Measurements from ENCODE around the gene SHB.

Gene SHB

GRCh38 chr9:38047301-38048251 lies 21.5 kb downstream of the SHB start (continued):
- TF ChIP-seq, protein P1, sequence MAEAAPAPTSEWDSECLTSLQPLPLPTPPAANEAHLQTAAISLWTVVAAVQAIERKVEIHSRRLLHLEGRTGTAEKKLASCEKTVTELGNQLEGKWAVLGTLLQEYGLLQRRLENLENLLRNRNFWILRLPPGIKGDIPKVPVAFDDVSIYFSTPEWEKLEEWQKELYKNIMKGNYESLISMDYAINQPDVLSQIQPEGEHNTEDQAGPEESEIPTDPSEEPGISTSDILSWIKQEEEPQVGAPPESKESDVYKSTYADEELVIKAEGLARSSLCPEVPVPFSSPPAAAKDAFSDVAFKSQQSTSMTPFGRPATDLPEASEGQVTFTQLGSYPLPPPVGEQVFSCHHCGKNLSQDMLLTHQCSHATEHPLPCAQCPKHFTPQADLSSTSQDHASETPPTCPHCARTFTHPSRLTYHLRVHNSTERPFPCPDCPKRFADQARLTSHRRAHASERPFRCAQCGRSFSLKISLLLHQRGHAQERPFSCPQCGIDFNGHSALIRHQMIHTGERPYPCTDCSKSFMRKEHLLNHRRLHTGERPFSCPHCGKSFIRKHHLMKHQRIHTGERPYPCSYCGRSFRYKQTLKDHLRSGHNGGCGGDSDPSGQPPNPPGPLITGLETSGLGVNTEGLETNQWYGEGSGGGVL (tag by site-specific recombination; IDR thresholded peaks at IDR 0.05) = no peak
- no peak for TF ChIP-seq ZNF626 (tag by site-specific recombination; IDR thresholded peaks at IDR 0.05)
- TF ChIP-seq ZNF677 (tag by site-specific recombination; IDR thresholded peaks at IDR 0.05) = no peak
- no peak for TF ChIP-seq ZSCAN5A (tag by site-specific recombination; IDR thresholded peaks at IDR 0.05)
- no peak for TF ChIP-seq ZXDB (tag by site-specific recombination; IDR thresholded peaks at IDR 0.05)
- TF ChIP-seq ZBTB49 (tag by site-specific recombination; IDR thresholded peaks at IDR 0.05; ENCODE audit: low read depth) = no peak
- TF ChIP-seq MEIS1 (CRISPR knock-in tag; IDR thresholded peaks at IDR 0.05; ENCODE audit: borderline replicate concordance) = no peak
- no peak for TF ChIP-seq ZNF16 (tag by site-specific recombination; IDR thresholded peaks at IDR 0.05; ENCODE audit: low read depth)
- TF ChIP-seq ZNF791 (tag by site-specific recombination; IDR thresholded peaks at IDR 0.05) = no peak
- TF ChIP-seq ZNF449 (tag by site-specific recombination; IDR thresholded peaks at IDR 0.05) = no peak
- no peak for TF ChIP-seq ZNF510 (tag by site-specific recombination; IDR thresholded peaks at IDR 0.05; ENCODE audit: insufficient replicate concordance)
- no peak for TF ChIP-seq ZNF354C (tag by site-specific recombination; IDR thresholded peaks at IDR 0.05; ENCODE audit: borderline replicate concordance, low read depth)
- TF ChIP-seq SCRT1 (tag by site-specific recombination; IDR thresholded peaks at IDR 0.05; ENCODE audit: borderline replicate concordance) = no peak
- TF ChIP-seq BCL11A (tag by site-specific recombination; IDR thresholded peaks at IDR 0.05; ENCODE audit: low read depth) = no peak
- TF ChIP-seq ZNF362 (tag by site-specific recombination; IDR thresholded peaks at IDR 0.05) = no peak
- no peak for TF ChIP-seq ZNF670 (tag by site-specific recombination; IDR thresholded peaks at IDR 0.05; ENCODE audit: low read depth)
- no peak for TF ChIP-seq ZNF2 (tag by site-specific recombination; IDR thresholded peaks at IDR 0.05)
- TF ChIP-seq ZBTB1 (tag by site-specific recombination; IDR thresholded peaks at IDR 0.05) = no peak
- TF ChIP-seq ZNF19 (tag by site-specific recombination; IDR thresholded peaks at IDR 0.05; ENCODE audit: low read depth) = no peak
- peak; percentile 44 for TF ChIP-seq ZNF366 (tag by site-specific recombination; conservative IDR thresholded peaks at IDR 0.05)
- no peak for TF ChIP-seq ZNF324 (tag by site-specific recombination; IDR thresholded peaks at IDR 0.05)
- TF ChIP-seq TRIM28 (IDR thresholded peaks at IDR 0.05; ENCODE audit: borderline replicate concordance, low read length) = peak; percentile 43; the same call in 1 of the 2 replicates
- no peak for TF ChIP-seq YY1 (tag by site-specific recombination; IDR thresholded peaks at IDR 0.05)
- no peak for TF ChIP-seq ZNF175 (tag by site-specific recombination; IDR thresholded peaks at IDR 0.05)
- TF ChIP-seq, protein P2, sequence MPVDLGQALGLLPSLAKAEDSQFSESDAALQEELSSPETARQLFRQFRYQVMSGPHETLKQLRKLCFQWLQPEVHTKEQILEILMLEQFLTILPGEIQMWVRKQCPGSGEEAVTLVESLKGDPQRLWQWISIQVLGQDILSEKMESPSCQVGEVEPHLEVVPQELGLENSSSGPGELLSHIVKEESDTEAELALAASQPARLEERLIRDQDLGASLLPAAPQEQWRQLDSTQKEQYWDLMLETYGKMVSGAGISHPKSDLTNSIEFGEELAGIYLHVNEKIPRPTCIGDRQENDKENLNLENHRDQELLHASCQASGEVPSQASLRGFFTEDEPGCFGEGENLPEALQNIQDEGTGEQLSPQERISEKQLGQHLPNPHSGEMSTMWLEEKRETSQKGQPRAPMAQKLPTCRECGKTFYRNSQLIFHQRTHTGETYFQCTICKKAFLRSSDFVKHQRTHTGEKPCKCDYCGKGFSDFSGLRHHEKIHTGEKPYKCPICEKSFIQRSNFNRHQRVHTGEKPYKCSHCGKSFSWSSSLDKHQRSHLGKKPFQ (tag by site-specific recombination; IDR thresholded peaks at IDR 0.05) = no peak
- TF ChIP-seq ZNF76 (tag by site-specific recombination; IDR thresholded peaks at IDR 0.05; ENCODE audit: borderline replicate concordance, low read depth) = no peak
- TF ChIP-seq ZBTB20 (tag by site-specific recombination; IDR thresholded peaks at IDR 0.05) = 0 out of 2 replicates have a peak, but pooled peaks have one; percentile 37
- no peak for TF ChIP-seq YY2 (tag by site-specific recombination; IDR thresholded peaks at IDR 0.05)
